SKM-1 treated with dmso at 0.1 percent for 144 hours (cell line): Measurements from ENCODE around the gene CHM.
"Not testable (repeated sequence)": the region's sequence is repeated elsewhere in the genome, so short reads cannot be mapped to it uniquely, and the experiment has no call there.

Source experiments
- DNase-seq: peaks from one replicate; lab custom pipeline; 2025; ENCODE audit not compliant: unreplicated experiment; lab: John Stamatoyannopoulos, UW

The CHM gene

DNA sequence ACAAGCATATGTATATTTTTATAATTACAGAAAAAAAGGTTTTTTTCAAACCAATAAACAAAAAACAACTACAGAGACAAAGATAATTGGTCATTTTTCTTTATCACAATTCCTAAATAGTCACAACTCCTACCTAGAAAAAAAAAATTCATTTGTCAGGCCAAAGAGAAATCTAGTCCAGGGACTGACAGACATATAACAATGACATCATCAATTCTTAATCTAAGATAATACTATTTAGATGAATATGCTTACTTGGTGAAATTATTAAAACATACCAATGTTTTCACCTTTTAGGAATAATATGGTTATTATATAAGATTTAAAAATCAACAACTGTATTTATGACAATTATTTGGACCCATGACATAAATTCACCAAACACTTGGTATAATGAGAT is 48.4 kb downstream of the CHM start:
- DNase-seq: no peak

DNA sequence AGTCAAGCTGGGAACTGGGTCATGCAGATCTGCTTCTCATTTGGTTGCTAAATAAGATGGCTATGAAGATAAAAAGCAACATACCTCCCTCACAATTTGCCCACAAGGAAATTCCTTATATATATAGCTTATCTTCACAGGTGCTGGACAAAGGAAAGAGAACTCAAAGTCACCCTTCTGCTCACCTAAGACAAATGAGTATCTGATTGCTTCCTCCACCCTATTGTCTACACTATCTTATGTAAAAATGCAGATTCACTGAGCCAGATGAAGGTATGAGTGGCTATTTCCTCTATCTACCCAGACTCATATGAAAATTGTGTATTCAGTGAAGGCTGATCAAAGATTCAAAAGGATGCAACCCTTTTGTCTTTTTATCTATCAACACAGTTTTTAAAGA is 50.8 kb downstream of the CHM start:
- no peak for DNase-seq

DNA sequence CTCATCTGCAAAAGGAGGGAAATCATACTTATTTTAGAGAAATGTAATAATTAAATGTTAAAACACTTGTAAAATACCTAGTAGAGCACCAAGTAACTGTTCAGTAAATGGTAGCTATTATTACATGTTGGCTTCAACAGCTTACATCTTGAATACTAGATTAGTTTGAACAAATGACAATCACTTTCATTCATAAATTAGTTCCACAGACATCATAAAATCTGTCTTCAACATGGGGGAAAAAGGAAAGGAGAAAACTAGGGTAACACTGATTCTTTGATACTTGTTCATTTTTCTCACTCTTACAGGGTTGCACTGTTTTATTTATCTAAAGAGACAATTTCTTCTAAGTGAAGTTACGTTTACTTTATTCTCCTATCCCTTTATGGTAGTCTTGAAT is 51.7 kb downstream of the CHM start:
- no peak for DNase-seq

DNA sequence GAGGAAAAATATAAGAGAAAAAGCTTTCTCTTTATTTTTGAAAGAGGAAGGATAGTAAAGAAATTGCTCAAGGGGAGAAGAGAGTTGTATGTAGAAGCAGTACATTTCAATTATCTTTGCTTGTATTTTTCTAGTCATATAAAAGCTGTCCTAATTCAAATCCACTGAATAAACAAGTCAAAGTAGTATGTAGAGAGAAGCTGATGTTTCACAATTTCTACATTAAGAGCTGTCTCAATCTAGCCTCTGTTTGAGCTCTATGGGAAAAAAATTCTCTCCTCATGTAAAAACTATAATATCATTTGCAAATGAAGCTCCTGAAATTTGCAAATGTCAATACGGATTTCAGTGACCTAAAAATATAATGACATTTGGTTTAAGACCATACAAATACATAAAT is 52.6 kb downstream of the CHM start:
- DNase-seq: no peak

DNA sequence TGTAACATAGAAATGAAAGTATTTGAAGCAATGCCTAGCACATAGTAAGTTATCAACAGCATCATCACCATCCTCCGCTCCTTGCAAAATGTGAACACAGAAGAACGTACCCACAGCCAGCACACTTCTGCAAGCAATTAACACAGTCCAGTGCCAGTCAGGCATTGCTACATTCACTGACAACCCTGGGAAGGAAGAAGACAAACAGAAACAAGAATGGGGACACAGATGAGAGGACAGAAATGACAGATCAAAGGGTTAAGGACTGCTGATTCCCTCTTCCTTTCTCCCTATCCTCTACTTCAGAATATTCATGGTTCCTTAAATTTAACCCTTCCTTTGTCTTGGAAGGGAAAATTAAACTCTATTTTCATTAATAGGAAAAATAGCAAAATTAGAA is 53.1 kb downstream of the CHM start:
- no peak for DNase-seq

DNA sequence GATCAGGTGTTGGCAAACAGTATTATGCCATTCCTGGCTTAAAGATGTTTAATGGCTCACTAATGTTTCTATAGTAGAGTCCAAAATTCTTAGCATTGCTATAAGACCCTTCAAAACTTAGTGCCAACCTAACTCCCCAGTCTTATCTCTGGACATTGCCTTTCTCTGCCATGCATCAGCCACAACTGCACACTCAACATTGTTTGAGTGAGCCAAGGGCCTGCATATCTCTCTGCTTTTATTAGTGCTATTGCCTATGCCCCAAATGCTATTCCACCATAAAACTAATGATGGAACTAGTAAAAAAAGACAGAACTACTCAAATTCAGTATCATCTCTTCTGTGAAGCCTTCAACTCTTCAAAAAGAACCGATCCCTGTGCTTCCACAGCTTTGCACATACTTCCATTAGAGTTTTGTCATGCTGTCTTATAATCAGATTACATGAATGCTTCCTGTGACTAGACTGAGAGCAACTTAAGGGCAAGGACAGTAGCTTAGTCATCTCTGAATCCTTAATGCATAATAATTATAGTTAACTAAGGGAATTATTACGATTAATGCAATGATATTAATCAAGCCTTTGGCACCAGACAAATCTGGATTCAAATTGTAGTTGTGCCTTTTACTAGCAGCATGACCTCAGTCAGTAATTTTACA is 53.7 kb downstream of the CHM start:
- DNase-seq: no peak

DNA sequence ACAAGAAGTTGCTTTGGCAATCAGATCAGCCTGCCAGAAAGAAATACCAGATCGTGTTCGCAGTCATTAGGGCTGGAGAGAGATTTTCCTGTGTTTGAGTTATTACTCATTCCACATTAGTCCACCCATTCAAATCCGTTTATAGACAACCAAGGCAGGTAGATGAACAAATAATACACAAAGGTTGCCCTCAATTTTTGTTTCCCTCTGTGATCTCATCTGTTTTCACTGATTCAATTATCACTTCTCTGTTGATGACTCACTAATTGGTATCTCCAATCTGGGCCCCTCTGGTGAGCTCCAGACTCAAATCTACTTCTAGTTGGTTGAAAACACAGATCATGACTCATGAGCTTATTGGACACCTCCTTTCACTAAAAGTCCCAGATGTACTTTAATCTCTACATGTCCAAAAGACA is 54.5 kb downstream of the CHM start:
- no peak for DNase-seq

DNA sequence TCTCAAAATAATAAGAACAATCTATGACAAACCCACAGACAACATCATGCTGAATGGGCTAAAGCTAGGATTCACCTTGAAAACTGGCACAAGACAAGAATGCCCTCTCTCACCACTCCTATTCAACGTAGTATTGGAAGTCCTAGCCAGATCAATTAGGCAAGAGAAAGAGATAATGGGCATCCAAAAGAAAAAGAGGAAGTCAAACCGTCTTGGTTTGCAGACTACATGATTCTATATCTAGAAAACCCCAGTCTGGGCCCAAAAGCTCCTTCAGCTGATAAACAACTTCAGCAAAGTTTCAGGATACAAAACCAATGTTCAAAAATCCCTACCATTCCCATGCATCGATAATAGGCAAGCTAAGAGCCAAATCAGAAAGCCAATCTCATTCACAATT is 59.0 kb downstream of the CHM start:
- DNase-seq: no peak

DNA sequence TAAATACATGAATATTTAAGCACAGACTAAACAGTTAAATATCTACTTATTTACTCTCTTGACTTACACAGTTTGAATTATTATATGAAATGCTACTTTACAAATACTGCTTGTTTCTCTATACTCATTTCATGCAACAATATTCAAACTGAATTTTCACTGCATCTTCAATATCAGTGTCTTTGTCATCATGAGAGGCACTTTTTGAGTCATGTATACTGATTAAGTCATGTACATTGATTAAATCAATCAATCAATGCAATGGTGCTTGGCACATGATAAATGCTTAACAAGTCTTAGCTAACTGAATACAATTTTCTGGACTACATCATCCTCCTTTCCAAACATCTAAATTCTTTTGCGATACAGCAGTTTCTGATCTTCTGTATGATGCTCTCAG is 67.1 kb downstream of the CHM start:
- DNase-seq: no peak

DNA sequence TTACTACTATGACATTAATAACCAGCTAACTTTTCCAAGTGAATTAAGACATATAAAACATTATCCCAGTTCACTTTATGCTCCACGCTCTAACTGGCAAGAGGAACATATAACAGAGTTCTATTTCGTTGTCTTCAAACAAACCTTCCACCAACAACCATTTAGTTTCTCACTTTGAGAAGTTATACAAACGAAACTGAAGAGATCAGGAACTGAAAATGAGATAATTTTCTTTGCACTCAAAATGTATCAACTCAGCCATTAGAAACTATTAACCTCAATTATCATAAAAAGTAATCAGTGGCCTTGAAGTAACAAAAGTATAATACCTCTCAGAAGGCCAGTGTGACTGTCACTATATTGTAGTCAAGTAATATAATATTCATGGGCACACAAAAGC is 70.1 kb downstream of the CHM start:
- DNase-seq: no peak

DNA sequence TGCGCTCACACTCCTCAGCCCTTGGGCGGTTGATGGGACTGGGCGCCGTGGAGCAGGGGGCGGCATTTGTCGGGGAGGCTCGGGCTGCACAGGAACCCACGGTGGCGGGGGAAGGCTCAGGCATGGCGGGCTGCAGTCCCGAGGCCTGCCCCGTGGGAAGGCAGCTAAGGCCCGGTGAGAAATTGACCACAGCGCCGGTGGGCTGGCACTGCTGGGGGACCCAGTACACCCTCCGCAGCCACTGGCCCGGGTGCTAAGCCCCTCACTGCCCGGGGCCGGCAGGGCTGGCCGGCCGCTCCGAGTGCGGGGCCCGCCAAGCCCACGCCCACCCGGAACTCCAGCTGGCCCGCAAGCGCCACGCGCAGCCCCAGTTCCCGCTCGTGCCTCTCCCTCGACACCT is 75.0 kb downstream of the CHM start:
- DNase-seq: not testable (repeated sequence)

DNA sequence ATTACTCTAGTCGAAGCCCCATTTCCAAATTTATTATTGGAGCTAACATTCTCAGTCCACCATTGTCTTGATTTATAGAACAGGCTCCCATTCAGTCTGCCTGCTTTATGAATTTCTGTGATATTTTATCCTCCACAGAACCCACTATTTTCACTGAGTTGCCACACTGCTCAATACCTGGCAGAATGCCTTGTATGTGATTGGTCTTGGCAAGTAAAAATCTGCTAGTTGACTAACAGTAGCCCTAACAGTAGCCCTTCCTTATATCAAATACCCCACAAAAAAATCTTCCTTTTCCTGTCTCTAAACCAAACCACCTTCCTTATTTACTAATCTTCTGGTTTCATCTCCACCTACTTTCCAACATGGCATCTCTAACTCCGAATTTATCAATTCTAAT is 82.6 kb downstream of the CHM start:
- DNase-seq: no peak

DNA sequence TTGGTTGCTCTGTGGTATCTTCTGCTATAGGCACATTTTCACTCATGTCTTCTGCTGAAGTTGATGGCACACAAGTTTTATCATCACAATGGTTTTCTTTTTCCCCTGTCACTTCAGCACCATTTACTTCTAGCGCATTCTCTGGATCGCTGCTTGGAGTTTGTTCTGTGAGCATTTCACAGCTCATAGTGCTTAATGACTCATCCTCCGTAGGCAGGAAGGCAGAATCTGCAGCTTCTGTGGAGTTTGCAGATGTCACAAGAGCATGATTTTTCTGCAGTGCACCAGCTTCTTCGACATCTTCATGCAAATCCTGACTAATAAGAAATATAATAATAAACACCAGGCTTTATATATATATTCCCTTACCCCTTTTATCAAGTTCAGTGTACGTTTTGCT is 83.6 kb downstream of the CHM start:
- no peak for DNase-seq

DNA sequence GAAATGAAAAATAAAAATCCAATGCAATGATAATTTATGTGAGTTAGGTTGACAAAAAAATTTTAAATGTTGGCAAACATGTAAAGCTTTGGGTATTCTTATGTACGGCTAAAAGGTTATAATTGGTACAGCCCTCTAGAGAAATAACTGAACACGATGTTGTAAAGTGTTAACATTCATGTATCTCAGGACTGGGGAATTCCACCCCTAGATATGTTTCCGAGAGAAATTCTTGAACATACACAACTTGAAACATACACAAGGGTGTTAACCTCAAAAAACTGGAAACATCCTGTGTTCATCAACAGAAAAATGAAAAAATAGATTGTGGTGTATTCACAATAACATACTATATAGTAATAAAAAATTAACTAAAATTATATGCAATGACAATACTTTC is 91.8 kb downstream of the CHM start:
- no peak for DNase-seq

DNA sequence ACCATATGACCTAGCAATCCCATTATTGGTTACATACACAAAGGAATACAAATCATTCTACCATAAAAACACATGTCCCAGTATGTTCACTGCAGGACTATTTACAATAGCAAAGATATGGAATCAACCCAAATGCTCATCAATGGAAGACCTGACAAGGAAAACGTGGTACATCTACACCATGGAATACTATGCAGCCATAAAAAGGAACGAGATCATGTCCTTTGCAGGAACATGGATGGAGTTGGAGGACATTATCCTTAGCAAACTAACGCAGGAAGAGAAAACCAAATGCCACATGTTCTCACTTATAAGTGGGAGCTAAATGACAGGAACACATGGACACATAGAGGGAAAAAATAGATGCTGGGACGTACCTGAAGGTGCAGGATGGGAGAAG is 102.6 kb downstream of the CHM start:
- not testable (repeated sequence) for DNase-seq

DNA sequence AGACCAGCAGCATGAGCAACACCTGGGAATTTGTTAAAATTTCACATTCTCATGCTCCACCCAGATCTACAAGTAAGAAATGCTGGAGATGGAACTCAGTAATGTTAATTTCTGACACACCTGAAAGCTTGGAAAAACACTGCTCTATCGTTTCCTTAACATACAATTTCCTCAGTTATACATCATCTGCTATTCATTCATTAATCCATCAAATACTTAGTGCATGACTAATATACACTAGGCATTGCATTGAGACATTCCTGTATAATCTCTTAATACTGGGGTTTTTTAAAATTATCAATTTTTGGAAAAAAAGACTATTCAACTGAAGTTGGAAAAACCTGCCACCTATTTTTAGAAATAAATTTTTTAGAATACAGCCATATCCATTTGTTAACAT is 106.1 kb downstream of the CHM start:
- DNase-seq: no peak

DNA sequence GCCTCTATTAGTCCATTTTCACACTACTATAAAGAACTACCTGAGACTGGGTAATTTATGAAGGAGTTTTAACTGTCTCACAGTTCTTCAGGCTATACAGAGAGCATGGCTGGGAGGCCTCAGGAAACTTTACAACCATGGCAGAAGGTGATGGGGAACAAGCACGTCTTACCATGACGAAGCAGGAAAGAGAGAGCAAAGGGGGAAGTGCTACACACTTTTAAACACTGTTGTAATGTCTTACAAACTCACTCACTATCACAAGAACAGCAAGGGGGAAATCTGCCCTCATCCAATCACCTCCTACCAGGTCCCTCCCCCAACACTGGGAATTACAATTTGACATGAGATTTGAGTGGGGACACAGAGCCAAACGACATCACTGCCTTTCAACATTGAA is 107.4 kb downstream of the CHM start:
- not testable (repeated sequence) for DNase-seq

DNA sequence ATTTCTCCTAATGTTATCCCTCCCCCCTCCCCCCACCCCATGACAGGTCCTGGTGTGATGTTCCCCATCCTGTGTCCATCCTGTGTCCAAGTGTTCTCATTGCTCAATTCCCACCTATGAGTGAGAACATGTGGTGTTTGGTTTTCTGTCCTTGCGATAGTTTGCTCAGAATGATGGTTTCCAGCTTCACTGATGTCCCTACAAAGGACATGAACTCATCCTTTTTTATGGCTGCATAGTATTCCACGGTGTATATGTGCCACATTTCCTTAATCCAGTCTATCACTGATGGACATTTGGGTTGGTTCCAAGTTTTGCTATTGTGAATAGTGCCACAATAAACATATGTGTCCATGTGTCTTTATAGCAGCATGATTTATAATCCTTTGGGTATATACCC is 113.0 kb downstream of the CHM start:
- not testable (repeated sequence) for DNase-seq

DNA sequence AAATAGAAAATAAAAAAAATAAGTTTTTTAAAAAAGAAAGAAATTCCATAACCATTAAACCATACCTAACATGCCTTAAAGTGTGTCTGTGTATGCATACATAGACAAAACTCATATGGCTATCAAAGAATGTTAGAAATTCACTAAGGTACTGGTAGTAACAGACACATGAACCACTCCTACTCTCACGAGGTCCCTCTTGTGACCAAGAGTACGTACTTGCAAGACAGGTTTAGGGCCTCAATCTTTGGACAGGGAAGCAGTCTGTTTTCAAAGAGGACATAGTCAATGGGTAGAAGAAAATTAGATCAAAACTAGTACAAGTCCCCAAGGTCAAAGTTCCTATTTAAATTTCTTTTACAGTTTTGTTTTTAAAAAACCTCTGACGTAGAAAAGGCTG is 117.3 kb downstream of the CHM start:
- no peak for DNase-seq

DNA sequence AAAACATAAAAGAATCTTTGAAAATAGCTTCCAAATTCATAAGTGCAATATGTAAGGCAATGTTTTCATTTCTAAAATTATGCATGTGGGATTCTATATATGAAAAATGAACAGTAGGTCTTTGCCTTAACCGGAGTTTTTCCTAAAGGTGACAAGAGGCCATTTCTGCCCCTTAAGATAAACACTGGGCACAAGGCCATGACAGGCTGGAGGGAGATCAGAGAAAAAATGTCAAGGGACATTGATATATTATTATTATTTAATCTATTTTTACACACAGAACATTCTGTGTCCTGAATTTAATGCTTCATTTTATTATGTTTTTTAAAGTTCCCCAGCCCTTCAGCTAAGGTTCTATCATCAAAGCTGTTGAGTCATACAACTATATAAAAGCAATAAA is 118.8 kb downstream of the CHM start:
- no peak for DNase-seq

DNA sequence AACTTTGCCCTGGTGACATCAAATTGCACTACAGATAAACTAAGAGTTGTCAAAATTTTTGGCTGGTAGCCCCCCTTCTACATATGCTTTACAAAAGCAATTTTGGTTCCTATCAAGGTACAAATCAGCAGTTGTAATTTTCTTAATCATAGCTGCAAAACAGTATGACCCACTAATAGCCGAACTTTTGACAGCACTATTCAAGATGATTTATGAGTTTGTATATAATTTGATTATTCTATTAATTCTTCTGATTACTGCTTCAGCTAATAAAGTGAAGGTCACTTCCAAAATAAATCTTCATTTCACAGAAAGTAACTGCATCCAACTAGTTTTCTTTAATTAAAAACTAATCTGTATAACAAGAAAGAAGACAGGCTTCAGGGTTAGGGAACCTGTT is 119.6 kb downstream of the CHM start:
- DNase-seq: no peak

DNA sequence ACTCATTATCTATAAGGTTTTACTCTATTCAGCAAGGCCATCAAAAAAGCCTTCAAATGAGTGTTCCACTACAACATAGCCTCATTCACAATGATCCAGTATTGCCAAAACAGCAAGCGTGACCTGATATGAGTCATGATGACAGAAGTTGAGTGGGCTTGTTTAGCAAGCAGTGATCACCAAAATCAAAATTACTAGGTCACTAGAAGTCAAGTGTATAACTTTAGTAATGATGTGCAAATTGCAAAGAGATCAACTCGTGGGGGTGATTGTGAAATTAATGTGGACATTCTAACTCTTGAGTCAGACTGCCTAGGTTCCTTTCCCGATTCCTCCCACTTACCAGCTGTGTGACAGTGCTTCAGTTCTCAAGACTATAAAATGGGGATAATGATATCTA is 124.5 kb downstream of the CHM start:
- no peak for DNase-seq

DNA sequence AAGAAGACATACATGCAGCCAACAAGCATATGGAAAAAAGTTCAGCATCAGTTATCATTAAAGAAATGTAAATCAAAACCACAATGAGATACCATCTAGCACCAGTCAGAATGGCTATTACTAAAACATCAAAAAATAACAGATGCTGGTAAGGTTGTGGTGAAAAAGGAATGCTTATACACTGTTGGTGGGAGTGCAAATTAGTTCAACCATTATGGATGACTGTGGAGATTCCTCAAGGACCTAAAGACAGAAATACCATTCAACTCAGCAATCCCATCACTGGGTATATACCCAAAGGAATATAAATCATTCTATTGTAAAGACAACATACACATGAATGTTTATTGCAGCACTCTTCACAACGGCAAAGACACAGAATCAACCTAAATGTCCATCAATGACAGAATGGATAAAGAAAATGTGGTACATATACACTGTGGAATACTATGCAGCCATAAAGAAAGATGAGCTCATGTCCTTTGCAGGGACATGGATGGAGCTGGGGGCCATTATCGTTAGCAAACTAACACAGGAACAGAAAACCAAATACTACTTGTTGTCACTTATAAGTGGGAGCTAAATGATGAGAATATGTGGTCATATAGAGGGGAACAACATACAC is 130.6 kb downstream of the CHM start:
- not testable (repeated sequence) for DNase-seq
